CD4-positive, alpha-beta T cell treated with Interleukin-2 at 100 ng/mL for 4 hours (primary cell): ENCODE data around the gene EFCAB13.
"Not testable (repeated sequence)": the region's sequence is repeated elsewhere in the genome, so short reads cannot be mapped to it uniquely, and the experiment has no call there.

Experiments used
- DNase-seq: peaks from one replicate; pipeline ENCODE4 v3.0.0-alpha.2; 2020; ENCODE audit warnings: low spot score

Gene EFCAB13

DNA sequence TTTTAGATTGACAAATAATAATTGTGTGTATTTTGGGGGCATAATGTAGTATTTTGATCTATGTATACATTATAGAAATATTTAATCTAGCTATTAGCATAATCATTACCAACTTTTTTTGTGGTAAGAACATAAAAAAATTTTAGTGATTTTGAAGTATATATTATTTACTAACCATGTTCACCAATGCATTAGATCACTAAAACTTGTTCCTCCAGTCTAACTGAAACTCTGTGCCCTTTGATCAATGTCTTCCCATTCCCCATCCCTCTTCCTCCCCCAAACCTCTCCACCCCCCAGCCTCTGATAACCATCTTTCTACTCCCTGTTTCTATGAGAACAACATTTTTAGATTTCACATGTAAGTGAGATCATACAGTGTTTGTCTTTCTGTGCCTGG, 8.5 kb downstream of the EFCAB13 start:
- no peak for DNase-seq

GRCh38 chr17:47335101-47335936, 11.6 kb downstream of the EFCAB13 start:
- DNase-seq = no peak

DNA sequence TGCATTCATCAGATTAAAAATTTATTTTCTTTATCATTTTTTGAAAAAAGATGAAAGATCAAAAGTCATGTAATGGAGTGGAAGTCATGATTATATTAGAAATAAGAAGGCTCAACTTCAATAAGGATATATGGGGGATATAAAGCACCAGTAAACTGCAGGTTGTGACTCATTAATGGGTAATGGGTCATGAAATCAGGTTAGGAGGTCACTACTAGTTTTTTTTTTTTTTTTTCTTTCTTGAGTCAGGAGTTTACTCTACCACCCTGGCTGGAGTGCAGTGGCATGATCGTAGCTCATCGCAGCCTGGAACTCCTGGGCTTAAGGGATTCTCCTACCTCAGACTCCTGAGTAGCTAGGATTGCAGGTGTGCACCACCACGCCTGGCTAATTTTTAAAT, 14.3 kb downstream of the EFCAB13 start:
- DNase-seq = no peak

DNA sequence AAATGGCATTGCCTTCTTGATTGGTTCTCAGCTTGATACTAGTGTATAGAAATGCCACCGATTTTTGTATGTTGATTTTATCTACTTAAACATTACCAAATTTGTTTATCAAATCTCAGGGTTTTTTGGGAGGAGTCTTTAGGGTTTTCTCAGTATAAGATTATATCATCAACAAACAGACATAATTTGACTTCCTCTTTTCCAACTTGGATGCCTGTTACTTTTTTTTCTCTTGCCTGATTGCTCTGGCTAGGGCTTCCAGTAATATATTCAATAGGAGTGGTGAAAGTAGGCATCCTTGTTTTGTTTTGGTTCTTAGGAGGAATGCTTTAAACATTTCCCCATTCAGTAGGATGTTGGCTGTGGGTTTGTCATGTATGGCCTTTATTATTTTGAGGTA, 29.1 kb downstream of the EFCAB13 start:
- DNase-seq = no peak

GRCh38 chr17:47358652-47359051, 34.9 kb downstream of the EFCAB13 start:
- DNase-seq = no peak

GRCh38 chr17:47363171-47363570, 39.4 kb downstream of the EFCAB13 start:
- no peak for DNase-seq

GRCh38 chr17:47367257-47367656, 43.5 kb downstream of the EFCAB13 start:
- no peak for DNase-seq

GRCh38 chr17:47368262-47368661, 44.5 kb downstream of the EFCAB13 start:
- no peak for DNase-seq

DNA sequence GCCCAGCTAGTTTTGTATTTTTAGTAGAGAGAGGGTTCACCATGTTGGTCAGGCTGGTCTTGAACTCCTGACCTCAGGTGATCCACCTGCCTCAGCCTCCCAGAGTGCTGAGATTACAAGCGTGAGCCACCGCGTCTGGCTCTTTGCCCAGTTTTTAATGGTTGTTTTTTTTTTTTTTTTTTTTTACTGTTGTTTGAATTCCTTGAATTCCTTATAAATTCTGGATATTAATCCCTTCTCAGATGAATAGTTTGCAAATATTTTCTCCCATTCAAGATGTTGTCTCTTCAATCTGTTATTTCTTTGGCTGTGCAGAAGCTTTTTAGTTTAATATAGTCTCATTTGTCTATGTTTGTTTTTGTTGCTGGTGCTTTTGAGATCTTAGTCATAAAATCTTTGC, 47.1 kb downstream of the EFCAB13 start:
- DNase-seq = not testable (repeated sequence)

- DNase-seq = no peak
Observed at GRCh38 chr17:47373002-47373401, 49.2 kb downstream of the EFCAB13 start.

DNA sequence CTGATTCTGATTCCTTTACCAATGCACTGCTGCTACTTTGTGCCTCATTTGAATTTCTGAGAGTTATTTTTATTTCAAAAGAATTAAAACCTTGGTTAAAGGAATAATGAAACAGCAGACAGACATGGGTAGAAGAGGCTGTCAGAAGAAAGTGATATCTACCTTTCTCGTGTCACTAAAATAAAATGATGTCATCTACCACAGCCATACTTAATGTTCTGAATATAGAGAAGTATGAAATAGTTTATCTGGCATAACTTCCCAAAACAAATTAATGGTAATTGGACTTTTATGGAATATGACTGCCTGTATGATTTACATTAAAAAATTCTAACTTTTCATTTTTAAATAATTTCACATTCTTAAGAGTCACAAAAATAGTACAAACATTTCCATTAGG, 52.5 kb downstream of the EFCAB13 start:
- DNase-seq = no peak

GRCh38 chr17:47388825-47389224, 65.1 kb downstream of the EFCAB13 start:
- no peak for DNase-seq

DNA sequence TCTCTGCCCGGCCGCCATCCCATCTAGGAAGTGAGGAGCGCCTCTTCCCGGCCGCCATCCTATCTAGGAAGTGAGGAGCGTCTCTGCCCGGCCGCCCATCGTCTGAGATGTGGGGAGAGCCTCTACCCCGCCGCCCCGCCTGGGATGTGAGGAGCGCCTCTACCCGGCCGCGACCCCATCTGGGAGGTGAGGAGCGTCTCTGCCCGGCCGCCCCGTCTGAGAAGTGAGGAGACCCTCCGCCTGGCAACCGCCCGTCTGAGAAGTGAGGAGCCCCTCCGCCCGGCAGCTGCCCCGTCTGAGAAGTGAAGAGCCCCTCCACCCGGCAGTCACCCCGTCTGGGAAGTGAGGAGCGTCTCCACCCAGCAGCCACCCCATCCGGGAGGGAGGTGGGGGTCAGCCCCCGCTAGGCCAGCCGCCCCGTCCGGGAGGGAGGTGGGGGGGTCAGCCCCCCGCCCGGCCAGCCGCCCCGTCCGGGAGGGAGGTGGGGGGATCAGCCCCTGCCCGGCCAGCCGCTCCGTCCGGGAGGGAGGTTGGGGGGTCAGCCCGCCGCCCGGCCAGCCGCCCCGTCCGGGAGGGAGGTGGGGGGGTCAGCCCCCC, 73.9 kb downstream of the EFCAB13 start:
- DNase-seq = not testable (repeated sequence)

DNA sequence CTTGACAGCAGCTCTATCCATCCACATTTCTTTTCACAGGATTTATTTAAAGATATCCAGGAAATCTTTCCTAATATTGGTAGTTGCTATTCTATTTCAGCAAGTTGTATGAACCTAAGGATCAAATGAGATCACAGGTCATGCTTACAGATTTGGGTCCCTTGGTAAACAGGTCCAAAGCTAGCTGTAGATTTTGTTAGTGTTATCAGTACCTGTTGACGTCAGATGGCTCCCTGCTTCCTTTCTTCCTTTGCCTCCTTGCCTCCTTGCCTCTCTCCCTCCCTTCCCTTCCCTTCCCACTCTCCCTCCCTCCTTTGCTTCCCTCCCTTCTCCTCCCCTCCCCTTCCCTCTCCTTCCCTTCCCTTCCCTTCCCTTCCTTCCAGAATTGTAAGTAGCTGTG, 76.6 kb downstream of the EFCAB13 start:
- DNase-seq = no peak

DNA sequence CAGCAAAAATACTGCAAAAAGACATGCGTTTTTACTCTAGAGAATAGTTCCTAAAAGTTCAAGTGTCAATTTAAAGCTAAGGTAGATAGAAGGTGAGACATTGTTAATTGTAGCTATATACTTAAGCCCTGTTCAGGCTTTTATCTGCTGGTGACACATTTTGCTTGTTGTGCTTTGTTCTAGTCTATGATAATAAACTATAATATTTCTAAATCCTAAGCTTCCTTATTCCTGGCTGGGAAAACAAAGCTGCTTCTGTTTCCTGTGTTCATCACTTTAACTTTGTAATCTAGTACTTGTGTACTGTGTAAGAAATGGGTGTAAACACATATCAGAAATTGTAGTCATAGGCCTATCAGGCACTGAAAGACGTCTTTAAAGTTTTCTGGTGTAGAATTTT, 77.3 kb downstream of the EFCAB13 start:
- no peak for DNase-seq

- DNase-seq = no peak
Observed at GRCh38 chr17:47404006-47404405, 80.3 kb downstream of the EFCAB13 start.

DNA sequence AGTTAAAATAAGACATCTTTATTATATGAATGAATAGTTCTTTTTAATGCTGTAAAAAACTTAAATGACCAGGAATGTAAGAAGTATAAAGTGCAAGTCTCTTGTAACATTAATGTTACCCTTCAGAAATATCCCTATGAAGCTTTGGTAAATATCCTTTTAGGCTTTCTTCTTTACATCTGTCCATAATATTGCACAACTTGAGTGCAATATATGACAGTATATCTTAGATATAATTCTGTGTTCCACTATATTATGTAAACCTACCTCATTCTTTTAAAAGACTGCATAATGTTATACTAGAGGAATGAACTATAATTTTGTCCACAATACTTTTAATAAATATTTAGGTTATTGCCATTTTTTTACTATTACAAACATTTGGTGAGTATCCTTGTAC, 81.1 kb downstream of the EFCAB13 start:
- no peak for DNase-seq

- DNase-seq = no peak
Observed at GRCh38 chr17:47413872-47414271, 90.1 kb downstream of the EFCAB13 start.

DNA sequence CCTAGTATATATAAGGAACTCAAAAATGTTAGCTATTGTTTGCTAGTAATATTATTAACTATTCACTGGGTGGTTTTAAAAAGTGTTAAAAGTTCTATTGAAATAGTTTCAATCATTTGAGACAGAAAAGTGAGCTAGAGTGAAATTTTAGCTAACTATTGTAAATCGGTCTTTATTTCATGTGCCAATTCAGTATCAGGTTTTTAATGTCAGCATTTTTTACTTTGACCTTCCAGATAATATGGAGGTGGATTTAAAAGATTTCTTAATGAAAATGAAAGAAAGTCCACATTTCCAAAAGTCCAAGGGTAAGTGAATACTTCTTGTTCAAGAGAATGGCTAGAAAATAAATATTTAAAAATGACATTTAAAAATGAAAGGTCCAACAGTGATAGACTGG, 90.9 kb downstream of the EFCAB13 start:
- DNase-seq = no peak

GRCh38 chr17:47423406-47424295, 99.9 kb downstream of the EFCAB13 start:
- no peak for DNase-seq

GRCh38 chr17:47425233-47425632, 101.5 kb downstream of the EFCAB13 start:
- DNase-seq = not testable (repeated sequence)

GRCh38 chr17:47425887-47426635, 102.3 kb downstream of the EFCAB13 start:
- DNase-seq = not testable (repeated sequence)
